ENCODE results near the gene CAPZA2. TPM values are rescaled to one million over a fixed set of nuclear protein-coding genes. Genes with fewer than 3 reads are reported as not detected.

The CAPZA2 gene
- total RNA-seq, 1 experiment from 2014 or later, result 173 TPM

DNA sequence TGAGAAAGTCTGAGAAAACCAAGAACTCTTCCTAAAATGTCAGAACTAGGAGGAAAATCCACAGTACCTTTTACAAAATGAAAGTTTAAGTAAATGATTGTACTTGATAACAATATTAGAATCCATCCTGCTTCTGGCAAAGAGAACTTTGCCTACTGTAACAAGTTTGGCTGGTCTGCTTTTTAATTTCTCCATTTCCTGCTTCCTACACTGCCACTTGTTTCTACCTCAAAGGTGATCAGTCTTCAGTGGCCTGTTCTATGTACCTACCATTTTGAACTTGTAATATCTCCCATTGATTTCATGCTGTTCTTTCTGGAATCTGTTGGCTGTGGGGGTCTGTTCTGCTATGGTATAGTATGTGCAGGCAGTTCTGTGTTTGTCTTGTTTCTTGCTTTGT lies 32.9 kb upstream of the CAPZA2 start:
- TF ChIP-seq, protein P1, sequence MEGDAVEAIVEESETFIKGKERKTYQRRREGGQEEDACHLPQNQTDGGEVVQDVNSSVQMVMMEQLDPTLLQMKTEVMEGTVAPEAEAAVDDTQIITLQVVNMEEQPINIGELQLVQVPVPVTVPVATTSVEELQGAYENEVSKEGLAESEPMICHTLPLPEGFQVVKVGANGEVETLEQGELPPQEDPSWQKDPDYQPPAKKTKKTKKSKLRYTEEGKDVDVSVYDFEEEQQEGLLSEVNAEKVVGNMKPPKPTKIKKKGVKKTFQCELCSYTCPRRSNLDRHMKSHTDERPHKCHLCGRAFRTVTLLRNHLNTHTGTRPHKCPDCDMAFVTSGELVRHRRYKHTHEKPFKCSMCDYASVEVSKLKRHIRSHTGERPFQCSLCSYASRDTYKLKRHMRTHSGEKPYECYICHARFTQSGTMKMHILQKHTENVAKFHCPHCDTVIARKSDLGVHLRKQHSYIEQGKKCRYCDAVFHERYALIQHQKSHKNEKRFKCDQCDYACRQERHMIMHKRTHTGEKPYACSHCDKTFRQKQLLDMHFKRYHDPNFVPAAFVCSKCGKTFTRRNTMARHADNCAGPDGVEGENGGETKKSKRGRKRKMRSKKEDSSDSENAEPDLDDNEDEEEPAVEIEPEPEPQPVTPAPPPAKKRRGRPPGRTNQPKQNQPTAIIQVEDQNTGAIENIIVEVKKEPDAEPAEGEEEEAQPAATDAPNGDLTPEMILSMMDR (IDR thresholded peaks at IDR 0.05; ENCODE audit: unreplicated experiment), result no peak
- POLR2A ChIA-PET, result no interaction called here
- Mint-ChIP-seq H3K27ac (ENCODE audit: low read depth, unreplicated experiment) (no peak overlapping the region), H3K36me3 (ENCODE audit: insufficient read depth, unreplicated experiment) (no peaks in the 10 kb centered on the region), H3K9me3 (ENCODE audit: unreplicated experiment) (peaks cover 1% of the 10 kb centered on the region), H3K4me3 (ENCODE audit: unreplicated experiment) (no peak overlapping the region), H3K27me3 (ENCODE audit: insufficient read depth, unreplicated experiment) (no peaks in the 10 kb centered on the region), H3K4me1 (ENCODE audit: insufficient read depth, unreplicated experiment) (no peaks in the 10 kb centered on the region)
- no TSS peak for BruUV-seq (replicated peaks)
- CTCF ChIA-PET, result interaction anchor here (0.7 kb wide), 1 partner anchor 158 kb away, joined by 4 read pairs; no protein-coding TSS in a partner anchor
- intact Hi-C loops (cut with micrococcal nuclease), result no loop called here
- DNase-seq (ENCODE audit: unreplicated experiment), result no peak

DNA sequence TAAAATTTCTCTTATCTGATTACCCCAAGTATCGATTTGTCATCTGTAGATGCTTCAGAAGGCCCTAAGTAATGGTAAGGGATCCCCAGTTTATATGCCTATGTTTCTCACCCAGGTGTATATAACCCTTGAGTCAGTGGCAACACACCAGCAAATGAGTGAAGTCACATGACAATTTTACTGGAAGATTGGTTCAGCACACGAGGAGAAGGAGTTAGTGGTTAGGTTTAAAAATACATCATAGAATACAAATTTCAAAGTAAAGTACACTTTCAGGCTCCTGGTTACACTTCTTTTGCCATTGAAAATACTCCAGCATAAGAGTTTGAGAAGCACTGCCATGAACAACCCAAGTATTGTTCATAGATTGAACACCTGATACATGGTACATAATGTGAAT lies 29.7 kb upstream of the CAPZA2 start:
- Mint-ChIP-seq H3K4me3 (ENCODE audit: unreplicated experiment) (no peak overlapping the region), H3K36me3 (ENCODE audit: insufficient read depth, unreplicated experiment) (no peaks in the 10 kb centered on the region), H3K4me1 (ENCODE audit: insufficient read depth, unreplicated experiment) (peaks cover 11% of the 10 kb centered on the region), H3K27ac (ENCODE audit: low read depth, unreplicated experiment) (no peak overlapping the region), H3K9me3 (ENCODE audit: unreplicated experiment) (no peaks in the 10 kb centered on the region), H3K27me3 (ENCODE audit: insufficient read depth, unreplicated experiment) (no peaks in the 10 kb centered on the region)
- POLR2A ChIA-PET, result interaction anchor here (0.7 kb wide), 1 partner anchor 19 kb away, joined by 3 read pairs; no protein-coding TSS in a partner anchor
- TF ChIP-seq, protein P1 (IDR thresholded peaks at IDR 0.05; ENCODE audit: unreplicated experiment), result no peak
- no peak for DNase-seq (ENCODE audit: unreplicated experiment)
- intact Hi-C loops (cut with micrococcal nuclease), result no loop called here
- CTCF ChIA-PET, result interaction anchor here (1.6 kb wide), 1 partner anchor 241 kb away, joined by 8 read pairs; no protein-coding TSS in a partner anchor
- no TSS peak for BruUV-seq (replicated peaks)

DNA sequence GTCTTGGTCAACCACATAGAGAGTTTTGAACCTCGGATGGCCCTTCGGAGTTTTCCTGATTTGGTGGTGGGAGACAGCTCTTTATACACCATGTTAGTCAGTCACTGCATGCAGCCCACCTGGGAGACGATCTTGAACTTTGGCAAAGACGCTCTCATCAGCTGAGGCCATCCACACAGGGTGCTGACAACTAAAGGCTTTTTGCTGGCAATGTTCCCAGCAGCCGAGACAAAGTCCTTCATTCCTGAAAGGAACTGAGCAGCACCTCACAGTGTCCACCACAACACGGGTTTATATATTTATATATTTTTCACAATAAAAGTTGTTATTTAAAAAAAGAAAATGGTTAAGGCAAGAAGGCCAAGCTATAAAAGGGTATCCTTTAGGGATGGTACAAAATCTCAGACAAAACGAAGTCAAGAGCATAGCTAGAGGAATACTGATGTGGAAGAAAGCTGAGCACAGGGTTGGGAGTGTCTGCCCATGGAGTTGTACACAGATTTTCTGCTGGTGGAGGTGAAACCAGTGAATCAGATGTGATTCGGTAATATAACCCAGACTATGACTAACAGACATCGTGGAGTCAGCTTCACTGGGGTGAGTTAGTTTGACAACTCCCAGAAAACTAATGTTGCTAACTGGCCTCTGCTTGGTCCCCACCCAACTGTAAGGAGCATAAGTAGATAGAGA lies 27.4 kb upstream of the CAPZA2 start:
- DNase-seq (ENCODE audit: unreplicated experiment), result peak; percentile 37
- Mint-ChIP-seq H3K27me3 (ENCODE audit: insufficient read depth, unreplicated experiment) (no peaks in the 10 kb centered on the region), H3K4me1 (ENCODE audit: insufficient read depth, unreplicated experiment) (peaks cover 11% of the 10 kb centered on the region), H3K36me3 (ENCODE audit: insufficient read depth, unreplicated experiment) (no peaks in the 10 kb centered on the region), H3K9me3 (ENCODE audit: unreplicated experiment) (no peaks in the 10 kb centered on the region), H3K27ac (ENCODE audit: low read depth, unreplicated experiment) (no peak overlapping the region), H3K4me3 (ENCODE audit: unreplicated experiment) (no peak overlapping the region)
- TF ChIP-seq, protein P1 (IDR thresholded peaks at IDR 0.05; ENCODE audit: unreplicated experiment), result no peak
- intact Hi-C loops (cut with micrococcal nuclease), result no loop called here
- POLR2A ChIA-PET, result interaction anchor here (0.7 to 1.6 kb wide), 3 partner anchors 28 to 161 kb away, joined by 3 to 4 read pairs (median 3); no protein-coding TSS in a partner anchor
- CTCF ChIA-PET, result interaction anchor here (0.6 to 1.5 kb wide), 2 partner anchors 94 to 241 kb away, joined by 3 to 7 read pairs; no protein-coding TSS in a partner anchor
- BruUV-seq (replicated peaks), result no TSS peak

DNA sequence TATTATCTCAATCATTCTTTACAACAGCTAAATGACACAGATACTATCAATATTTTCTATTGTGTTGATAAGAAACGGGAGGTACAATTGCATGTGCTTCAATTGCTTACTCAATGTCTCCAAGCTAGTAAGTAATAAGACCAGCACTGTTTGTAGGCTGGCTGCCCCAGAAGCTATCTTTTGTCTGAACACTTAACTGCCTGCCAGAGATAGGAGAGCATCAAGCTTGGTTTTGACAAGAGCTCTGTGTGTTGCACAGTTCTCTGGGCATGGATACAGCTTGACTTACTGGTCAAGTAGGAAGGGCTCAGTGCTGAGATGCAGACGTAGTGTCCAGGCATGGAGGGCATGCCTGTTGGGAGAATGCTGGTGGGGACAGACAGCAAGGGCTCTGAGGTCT lies 26.3 kb upstream of the CAPZA2 start:
- Mint-ChIP-seq H3K27ac (ENCODE audit: low read depth, unreplicated experiment) (no peak overlapping the region), H3K9me3 (ENCODE audit: unreplicated experiment) (no peaks in the 10 kb centered on the region), H3K36me3 (ENCODE audit: insufficient read depth, unreplicated experiment) (no peaks in the 10 kb centered on the region), H3K27me3 (ENCODE audit: insufficient read depth, unreplicated experiment) (no peaks in the 10 kb centered on the region), H3K4me3 (ENCODE audit: unreplicated experiment) (no peak overlapping the region), H3K4me1 (ENCODE audit: insufficient read depth, unreplicated experiment) (peaks cover 11% of the 10 kb centered on the region)
- POLR2A ChIA-PET, result interaction anchor here (1.0 to 1.6 kb wide), 4 partner anchors 13 to 162 kb away, joined by 3 to 4 read pairs (median 4); no protein-coding TSS in a partner anchor
- TF ChIP-seq, protein P1 (IDR thresholded peaks at IDR 0.05; ENCODE audit: unreplicated experiment), result no peak
- BruUV-seq (replicated peaks), result no TSS peak
- CTCF ChIA-PET, result interaction anchor here (0.6 to 1.5 kb wide), 3 partner anchors 148 to 340 kb away, joined by 3 to 7 read pairs (median 5); no protein-coding TSS in a partner anchor
- DNase-seq (ENCODE audit: unreplicated experiment), result no peak
- intact Hi-C loops (cut with micrococcal nuclease), result no loop called here
